Measurements from ENCODE around the gene MPZL3. TPM values are rescaled to one million over a fixed set of nuclear protein-coding genes. Genes with fewer than 3 reads are reported as not detected.

MPZL3 gene
- polyA plus RNA-seq, 1 of the 3 experiments (the other 2 are of a cell fraction), result 0.38 TPM

DNA sequence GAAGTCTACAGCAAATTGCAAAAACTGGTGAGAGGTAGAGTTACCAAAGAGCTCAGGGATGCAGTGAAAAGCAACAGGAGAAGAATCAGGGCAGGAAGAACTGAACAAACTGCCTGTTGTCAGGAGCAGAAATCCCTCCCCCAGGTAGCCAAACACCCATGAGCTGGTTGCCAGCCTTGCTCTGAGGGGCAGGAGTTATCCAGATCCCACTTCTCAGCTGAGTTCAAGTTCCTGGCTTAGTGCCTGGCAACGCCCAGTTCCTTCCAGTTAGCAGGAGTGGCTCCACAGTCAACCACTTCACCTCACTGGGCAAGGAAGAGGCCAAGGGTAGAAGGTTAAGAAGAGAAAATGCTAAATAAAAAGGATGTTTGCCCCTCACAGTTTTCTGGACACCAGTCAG, 13.8 kb upstream of the MPZL3 start (continued):
- TF ChIP-seq, protein P1, sequence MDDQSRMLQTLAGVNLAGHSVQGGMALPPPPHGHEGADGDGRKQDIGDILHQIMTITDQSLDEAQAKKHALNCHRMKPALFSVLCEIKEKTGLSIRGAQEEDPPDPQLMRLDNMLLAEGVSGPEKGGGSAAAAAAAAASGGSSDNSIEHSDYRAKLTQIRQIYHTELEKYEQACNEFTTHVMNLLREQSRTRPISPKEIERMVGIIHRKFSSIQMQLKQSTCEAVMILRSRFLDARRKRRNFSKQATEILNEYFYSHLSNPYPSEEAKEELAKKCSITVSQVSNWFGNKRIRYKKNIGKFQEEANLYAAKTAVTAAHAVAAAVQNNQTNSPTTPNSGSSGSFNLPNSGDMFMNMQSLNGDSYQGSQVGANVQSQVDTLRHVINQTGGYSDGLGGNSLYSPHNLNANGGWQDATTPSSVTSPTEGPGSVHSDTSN (IDR thresholded peaks at IDR 0.05), result no peak

DNA sequence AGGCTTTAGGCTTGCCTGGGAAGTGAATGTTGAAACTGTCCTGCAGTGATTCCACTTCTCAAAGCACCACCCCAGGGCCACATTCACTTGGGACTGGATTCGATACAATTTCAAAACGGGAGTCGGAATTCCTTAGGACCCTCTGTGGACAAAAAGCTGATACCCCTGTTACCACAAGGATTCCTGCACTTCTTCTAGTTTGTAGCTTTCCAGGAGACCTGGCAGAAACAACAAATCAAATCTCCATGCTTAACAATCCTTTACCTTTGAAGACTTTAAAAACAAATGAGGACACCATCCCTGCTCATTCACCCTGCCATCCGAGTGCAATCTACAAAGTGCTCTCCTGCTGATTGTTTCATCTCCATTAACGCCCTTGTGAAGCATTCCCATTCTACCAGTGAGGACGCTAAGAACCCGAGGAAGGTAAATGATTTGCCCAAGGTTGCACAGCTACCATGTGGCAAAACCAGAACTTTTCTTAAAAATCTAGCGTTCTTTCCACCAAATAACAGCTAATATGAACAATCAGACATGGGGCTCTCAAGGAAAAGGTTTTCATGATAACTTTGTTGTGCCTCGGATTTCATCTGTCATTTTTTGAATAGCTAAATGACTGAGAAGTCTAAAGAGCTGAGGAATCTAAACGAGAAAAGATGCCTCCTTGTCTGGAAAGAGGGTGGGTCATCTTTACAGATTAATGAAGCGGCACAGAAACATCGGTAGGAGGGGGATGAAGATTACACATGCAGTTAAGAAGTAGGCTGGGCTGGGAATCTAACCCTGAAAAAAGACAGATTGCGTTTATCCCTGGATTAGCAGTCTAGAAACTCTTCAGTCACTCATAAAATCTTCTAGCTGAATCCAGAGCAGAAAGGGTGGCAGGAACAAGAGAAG, 12.7 kb upstream of the MPZL3 start:
- H3K27ac ChIP-seq (ENCODE audit: low read depth in 2 of 2, low read length in 1 of 2), result no peak overlapping the region
- H3K9me3 ChIP-seq, result no peaks in the 10 kb centered on the region
- H3K36me3 ChIP-seq (replicated peaks in 1 of 2; ENCODE audit: control insufficient read depth in 1 of 2, insufficient read depth in 2 of 2, low read length in 1 of 2), result no peaks in the 10 kb centered on the region
- no peaks in the 10 kb centered on the region for H3K79me2 ChIP-seq (ENCODE audit: insufficient read depth)
- no peaks in the 10 kb centered on the region for H4K20me1 ChIP-seq (ENCODE audit: insufficient read depth)
- H3K27me3 ChIP-seq (ENCODE audit: insufficient read depth), result peaks cover 28% of the 10 kb centered on the region; the same call in 1 of the 2 replicates
- H3K4me1 ChIP-seq (ENCODE audit: control insufficient read depth in 1 of 2, insufficient read depth in 2 of 2, low read depth in 1 of 2, low read length in 1 of 2), result no peaks in the 10 kb centered on the region
- no peak overlapping the region for H3K9ac ChIP-seq
- ChIA-PET POLR2A (no interaction called here), CTCF (interaction anchor here (0.6 to 1.1 kb wide), 2 partner anchors 13 to 93 kb away, joined by 3 read pairs; partner anchors contain the start of gene MPZL3)
- H2AFZ ChIP-seq (ENCODE audit: low read depth), result peak overlapping the region; percentile 61
- H3K4me3 ChIP-seq (ENCODE audit: low read depth in 2 of 2, low read length in 1 of 2), result no peak overlapping the region
- no peaks in the 10 kb centered on the region for H3F3A ChIP-seq (replicated peaks; ENCODE audit: insufficient read depth)
- no peak for TF ChIP-seq MEF2A (IDR thresholded peaks at IDR 0.05; ENCODE audit: borderline replicate concordance, low read depth)
- TF ChIP-seq CHD2 (IDR thresholded peaks at IDR 0.05; ENCODE audit: low read length, partially characterized antibody), result no peak
- TF ChIP-seq, protein P2, sequence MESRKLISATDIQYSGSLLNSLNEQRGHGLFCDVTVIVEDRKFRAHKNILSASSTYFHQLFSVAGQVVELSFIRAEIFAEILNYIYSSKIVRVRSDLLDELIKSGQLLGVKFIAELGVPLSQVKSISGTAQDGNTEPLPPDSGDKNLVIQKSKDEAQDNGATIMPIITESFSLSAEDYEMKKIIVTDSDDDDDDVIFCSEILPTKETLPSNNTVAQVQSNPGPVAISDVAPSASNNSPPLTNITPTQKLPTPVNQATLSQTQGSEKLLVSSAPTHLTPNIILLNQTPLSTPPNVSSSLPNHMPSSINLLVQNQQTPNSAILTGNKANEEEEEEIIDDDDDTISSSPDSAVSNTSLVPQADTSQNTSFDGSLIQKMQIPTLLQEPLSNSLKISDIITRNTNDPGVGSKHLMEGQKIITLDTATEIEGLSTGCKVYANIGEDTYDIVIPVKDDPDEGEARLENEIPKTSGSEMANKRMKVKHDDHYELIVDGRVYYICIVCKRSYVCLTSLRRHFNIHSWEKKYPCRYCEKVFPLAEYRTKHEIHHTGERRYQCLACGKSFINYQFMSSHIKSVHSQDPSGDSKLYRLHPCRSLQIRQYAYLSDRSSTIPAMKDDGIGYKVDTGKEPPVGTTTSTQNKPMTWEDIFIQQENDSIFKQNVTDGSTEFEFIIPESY (IDR thresholded peaks at IDR 0.05; ENCODE audit: borderline replicate concordance, low read depth), result no peak
- no peak for TF ChIP-seq SIN3A (IDR thresholded peaks at IDR 0.05; ENCODE audit: borderline replicate concordance, low read depth, low read length)
- no peak for TF ChIP-seq GATA2 (CRISPR knock-in tag; IDR thresholded peaks at IDR 0.05)
- TF ChIP-seq FOXJ3 (CRISPR knock-in tag; IDR thresholded peaks at IDR 0.05), result no peak
- TF ChIP-seq EZH2phosphoT487 (IDR thresholded peaks at IDR 0.05; ENCODE audit: borderline replicate concordance, low read depth), result no peak
- no peak for TF ChIP-seq POLR2AphosphoS5 (IDR thresholded peaks at IDR 0.05; ENCODE audit: low read depth, low read length)
- no peak for TF ChIP-seq JUND (IDR thresholded peaks at IDR 0.05)
- TF ChIP-seq, protein P3, sequence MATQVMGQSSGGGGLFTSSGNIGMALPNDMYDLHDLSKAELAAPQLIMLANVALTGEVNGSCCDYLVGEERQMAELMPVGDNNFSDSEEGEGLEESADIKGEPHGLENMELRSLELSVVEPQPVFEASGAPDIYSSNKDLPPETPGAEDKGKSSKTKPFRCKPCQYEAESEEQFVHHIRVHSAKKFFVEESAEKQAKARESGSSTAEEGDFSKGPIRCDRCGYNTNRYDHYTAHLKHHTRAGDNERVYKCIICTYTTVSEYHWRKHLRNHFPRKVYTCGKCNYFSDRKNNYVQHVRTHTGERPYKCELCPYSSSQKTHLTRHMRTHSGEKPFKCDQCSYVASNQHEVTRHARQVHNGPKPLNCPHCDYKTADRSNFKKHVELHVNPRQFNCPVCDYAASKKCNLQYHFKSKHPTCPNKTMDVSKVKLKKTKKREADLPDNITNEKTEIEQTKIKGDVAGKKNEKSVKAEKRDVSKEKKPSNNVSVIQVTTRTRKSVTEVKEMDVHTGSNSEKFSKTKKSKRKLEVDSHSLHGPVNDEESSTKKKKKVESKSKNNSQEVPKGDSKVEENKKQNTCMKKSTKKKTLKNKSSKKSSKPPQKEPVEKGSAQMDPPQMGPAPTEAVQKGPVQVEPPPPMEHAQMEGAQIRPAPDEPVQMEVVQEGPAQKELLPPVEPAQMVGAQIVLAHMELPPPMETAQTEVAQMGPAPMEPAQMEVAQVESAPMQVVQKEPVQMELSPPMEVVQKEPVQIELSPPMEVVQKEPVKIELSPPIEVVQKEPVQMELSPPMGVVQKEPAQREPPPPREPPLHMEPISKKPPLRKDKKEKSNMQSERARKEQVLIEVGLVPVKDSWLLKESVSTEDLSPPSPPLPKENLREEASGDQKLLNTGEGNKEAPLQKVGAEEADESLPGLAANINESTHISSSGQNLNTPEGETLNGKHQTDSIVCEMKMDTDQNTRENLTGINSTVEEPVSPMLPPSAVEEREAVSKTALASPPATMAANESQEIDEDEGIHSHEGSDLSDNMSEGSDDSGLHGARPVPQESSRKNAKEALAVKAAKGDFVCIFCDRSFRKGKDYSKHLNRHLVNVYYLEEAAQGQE (IDR thresholded peaks at IDR 0.05; ENCODE audit: low read depth, low read length), result no peak
- TF ChIP-seq ELF1 (IDR thresholded peaks at IDR 0.05), result no peak
- no peak for TF ChIP-seq SMC3 (IDR thresholded peaks at IDR 0.05; ENCODE audit: low read depth, low read length)
- H3K9me2 ChIP-seq, result no peaks in the 10 kb centered on the region
- 7% methylated on average over 13 of the region's 13 CpGs for WGBS (ENCODE audit: low lambda C conversion rate)
- DNase-seq, result no peak
- peak overlapping the region; percentile 55; the same call in 1 of the 2 replicates for H3K4me2 ChIP-seq

Data from SK-N-SH (cell line).